ENCODE measurements around the gene ACTR1B. TPM values are rescaled to one million over a fixed set of nuclear protein-coding genes. Genes with fewer than 3 reads are reported as not detected.
"Not testable (repeated sequence)": the region's sequence is repeated elsewhere in the genome, so short reads cannot be mapped to it uniquely, and the experiment has no call there.

ACTR1B gene
- total RNA-seq, 1 donor from 2014 or later: 84.6 TPM

DNA sequence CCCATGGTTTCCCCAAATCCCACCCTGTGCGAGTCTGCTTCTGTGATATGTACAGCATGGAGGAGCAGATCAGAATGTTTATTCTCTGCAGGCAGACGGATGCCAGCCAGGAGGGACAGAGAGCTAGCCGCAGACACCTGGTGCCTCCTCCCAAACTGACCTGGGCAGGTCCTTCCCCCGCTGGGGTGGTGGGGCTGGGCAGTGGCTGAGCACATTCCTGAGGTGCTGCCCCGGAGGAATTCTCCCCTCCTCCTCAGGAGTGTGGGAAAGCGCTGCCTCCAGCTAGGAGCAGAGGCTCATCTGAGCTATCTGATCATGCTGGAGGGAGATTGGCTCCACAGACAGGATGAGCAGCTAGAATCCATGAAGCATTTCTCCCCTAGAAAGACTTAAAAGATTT is 27.3 kb upstream of the ACTR1B start:
- intact Hi-C loops (cut with micrococcal nuclease): no loop called here

DNA sequence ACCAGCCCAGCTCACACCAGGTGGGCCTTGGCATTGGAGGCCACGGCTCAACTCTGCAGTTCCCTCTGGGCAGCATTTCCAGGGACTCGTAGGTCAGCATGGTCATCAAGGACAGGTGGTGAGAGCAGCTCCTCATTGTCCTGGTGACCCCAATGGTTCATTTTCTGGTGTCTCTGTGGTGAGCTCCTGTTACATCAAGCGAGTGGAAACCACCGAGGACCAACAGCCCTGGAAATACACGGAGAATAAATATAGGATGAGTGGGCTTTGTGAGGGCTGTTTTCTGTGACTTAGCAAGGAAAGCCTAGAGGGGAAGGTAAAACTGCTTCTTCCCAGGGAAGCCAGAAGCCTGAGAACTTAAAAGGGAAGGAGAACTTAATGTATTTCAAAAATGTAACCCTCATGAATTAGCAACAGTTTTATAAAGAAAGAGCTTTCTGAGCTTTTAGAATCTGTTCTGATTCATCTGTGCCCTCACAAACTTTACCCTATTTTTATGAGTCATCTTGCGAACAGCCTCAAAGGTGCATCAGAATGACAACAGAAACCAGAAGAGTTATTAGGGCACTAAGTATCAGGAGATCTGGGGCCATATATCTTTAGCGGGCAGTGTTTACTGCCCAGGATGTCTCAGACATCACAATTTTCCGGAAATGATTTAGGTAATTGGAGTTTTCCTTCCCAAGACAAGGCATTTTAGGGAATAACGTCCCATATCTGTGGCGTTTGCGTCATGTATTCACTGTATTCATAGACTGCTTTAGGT is 24.4 kb upstream of the ACTR1B start:
- intact Hi-C loops (cut with micrococcal nuclease): no loop called here

DNA sequence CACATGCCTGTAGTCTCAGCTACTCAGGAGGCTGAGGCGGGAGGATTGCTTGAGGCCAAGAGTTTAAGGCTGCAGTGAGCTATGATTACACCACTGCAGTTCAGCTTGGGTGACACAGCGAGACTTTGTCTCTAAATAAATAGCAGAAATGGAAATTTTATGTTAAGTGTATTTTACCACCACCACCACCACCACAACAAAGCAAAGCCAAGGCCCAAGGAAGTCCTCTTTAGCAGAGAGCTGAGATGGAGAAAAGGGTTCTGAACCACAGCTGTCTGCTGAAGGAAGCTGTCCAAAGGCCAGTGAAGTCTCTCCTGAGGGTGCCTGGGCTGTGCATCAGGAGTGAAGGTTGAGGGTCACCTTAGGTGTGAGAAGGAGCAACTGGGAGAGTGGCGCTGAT is 23.4 kb upstream of the ACTR1B start:
- intact Hi-C loops (cut with micrococcal nuclease): not testable (repeated sequence)

DNA sequence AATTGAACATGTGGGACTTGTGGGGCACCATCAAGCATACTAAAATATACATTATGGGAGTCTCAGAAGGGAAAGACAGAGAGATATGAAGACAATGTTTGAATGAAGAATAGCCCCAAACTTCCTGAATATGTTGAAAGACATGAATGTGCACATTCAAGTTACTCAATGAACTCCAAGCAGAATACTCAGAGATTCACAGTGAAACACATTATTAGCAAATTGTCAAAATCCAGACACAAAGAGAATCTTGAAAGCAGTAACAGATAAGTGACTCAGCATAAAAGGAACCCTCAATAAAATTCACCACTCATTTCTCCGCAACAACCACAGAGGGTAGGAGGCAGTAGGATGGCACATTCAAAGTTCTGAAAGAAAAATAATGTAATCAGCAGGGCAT is 14.5 kb upstream of the ACTR1B start:
- intact Hi-C loops (cut with micrococcal nuclease): no loop called here

DNA sequence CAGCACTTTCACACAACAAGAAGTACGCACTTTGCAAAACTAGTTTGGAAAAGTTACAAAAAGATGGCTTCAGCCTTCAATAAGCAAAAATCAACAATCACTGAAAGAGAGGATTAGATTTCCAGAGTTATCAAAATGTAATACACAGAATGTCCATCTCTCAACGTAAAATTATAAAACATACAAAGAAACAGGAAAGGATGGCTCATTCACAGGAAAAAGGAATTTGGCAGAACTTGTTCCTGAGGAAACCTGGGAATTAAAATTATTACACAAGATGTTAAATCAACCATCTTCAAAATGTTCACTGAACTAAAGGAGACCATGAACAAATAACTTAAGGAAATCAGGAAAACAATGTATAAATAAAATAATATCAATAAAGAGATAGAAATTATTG is 13.6 kb upstream of the ACTR1B start:
- intact Hi-C loops (cut with micrococcal nuclease): no loop called here

DNA sequence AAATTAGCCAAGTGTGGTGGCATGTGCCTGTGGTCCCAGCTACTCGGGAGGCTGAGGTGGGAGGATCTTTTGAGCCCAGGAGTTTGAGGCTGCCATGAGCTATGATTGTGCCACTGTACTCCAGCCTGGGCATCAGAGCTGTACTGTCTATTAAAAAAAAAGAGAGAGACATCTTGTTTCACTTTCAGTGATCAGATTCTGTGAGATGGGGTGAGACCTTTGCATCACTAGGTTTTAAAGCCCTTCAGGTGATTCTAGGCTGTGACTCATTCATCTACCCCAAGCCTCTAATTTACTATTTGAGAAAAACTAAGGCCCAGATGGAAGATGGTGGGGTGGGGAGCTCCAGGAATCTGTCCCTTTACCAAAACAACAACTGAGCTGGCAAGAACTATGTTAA is 12.8 kb upstream of the ACTR1B start:
- intact Hi-C loops (cut with micrococcal nuclease): no loop called here

GRCh38 chr2:97675430-97676113 is 11.7 kb upstream of the ACTR1B start:
- intact Hi-C loops (cut with micrococcal nuclease): no loop called here

DNA sequence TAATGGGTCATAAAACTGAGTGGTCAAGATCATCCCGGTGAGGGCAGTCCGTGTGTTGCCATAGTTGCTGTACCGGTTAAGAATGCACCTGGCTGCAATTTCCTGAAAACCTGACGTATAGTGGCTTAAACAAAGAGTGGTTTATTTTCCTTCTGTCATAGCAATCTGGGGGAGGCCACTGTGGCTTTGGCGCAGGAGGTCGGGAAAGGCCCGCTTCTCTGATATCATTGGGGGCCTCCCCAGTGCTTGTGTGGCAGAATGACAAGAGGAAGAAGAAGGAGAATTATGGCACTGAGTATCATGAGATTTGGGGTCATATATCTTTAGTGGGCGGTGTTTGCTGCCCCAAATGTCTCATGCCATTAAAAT is 10.1 kb upstream of the ACTR1B start:
- intact Hi-C loops (cut with micrococcal nuclease): no loop called here

DNA sequence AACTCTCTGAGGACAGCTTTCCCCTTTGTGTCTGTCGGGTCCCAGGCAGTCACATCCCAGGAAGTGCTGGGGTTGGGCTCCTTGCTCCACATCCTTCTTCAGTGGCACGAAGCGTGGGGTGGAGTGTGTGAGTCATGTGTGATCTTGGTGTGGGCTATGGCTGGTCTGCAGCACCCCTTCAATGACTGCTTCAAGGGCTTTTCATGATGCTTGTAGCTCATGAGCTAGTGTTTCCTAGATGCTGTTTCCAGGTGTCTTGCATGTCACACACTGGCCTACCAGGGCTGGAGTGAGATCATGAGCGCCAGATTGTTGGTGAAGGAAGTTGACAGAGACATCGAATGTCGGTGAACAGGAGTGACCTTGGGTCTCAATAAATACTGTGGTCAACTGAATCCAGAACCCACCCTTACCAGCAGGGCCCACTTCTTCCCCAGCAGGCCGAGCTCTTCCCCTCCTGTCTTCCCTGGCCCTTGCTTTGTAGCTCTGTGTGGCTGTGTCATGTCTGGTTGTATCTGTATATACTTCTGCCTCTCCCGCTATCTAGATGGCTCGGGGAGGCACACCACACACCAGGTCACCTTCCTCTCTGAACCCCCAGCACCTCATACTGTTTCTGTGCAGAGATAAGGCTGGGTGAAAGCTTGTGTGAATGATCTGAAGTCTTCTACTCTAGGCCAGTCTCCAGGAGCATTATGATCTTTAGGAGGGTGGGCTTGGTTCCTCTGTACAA is 9.5 kb upstream of the ACTR1B start:
- intact Hi-C loops (cut with micrococcal nuclease): no loop called here

DNA sequence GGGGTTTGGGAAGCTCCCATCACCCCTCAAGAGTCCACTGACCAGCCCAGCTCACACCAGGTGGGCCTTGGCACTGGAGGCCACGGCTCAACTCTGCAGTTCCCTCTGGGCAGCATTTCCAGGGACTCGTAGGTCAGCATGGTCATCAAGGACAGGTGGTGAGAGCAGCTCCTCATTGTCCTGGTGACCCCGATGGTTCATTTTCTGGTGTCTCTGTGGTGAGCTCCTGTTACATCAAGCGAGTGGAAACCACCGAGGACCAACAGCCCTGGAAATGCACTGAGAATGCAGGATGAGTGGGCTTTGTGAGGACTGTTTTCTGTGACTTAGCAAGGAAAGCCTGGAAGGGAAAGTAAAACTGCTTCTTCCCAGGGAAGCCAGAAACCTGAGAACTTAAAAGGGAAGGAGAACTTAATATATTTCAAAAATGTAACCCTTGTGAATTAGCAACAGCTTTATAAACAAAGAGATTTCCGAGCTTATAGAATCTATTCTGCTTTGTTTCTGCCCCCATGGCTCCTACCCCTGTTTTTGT is 8.8 kb upstream of the ACTR1B start:
- intact Hi-C loops (cut with micrococcal nuclease): not testable (repeated sequence)

DNA sequence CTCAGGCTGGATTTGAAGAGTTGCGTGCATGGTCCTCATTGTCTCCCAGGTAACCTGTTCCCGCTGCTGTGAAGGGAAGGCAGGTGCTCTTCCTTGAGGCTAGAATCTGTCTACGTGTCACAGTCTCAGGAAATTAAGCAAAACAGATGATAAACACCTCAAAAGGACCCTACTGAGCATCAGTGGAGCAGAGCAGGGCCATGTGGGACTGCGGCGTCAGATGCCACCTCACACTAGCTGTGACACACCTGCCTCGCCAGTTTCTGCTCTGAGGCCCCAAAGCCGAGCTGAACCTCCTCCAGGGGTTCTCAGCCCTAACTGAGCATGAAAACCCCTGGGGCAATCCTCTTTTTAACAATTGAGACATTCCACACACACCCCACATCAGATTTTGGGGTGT is 7.7 kb upstream of the ACTR1B start:
- intact Hi-C loops (cut with micrococcal nuclease): no loop called here

GRCh38 chr2:97670471-97670870 is 6.6 kb upstream of the ACTR1B start:
- intact Hi-C loops (cut with micrococcal nuclease): no loop called here

GRCh38 chr2:97669448-97669847 is 5.6 kb upstream of the ACTR1B start, which contains the start of gene C2orf92:
C2orf92 (plus strand) TSS chr2:97669713; CDS start chr2:97669789, 76 bp downstream.
- intact Hi-C loops (cut with micrococcal nuclease): no loop called here

GRCh38 chr2:97664636-97664970 is 759 bp upstream of the ACTR1B start:
- intact Hi-C loops (cut with micrococcal nuclease): loop anchor here (1.0 to 5.0 kb wide), 11 partner anchors 19 to 1517 kb away; partner anchors contain the start of genes ARID5A, C2orf15, DUSP2 and LMAN2L

GRCh38 chr2:97663626-97663961 is 250 bp downstream of the ACTR1B start:
- intact Hi-C loops (cut with micrococcal nuclease): loop anchor here (5.0 kb wide), 5 partner anchors 334 to 1516 kb away; partner anchors contain the start of genes ARID5A, C2orf15, DUSP2 and TMEM131

- intact Hi-C loops (cut with micrococcal nuclease): loop anchor here (5.0 kb wide), 5 partner anchors 334 to 1516 kb away; partner anchors contain the start of genes ARID5A, C2orf15, DUSP2 and TMEM131
These were observed 784 bp downstream of the ACTR1B start for GRCh38 chr2:97662895-97663625.

DNA sequence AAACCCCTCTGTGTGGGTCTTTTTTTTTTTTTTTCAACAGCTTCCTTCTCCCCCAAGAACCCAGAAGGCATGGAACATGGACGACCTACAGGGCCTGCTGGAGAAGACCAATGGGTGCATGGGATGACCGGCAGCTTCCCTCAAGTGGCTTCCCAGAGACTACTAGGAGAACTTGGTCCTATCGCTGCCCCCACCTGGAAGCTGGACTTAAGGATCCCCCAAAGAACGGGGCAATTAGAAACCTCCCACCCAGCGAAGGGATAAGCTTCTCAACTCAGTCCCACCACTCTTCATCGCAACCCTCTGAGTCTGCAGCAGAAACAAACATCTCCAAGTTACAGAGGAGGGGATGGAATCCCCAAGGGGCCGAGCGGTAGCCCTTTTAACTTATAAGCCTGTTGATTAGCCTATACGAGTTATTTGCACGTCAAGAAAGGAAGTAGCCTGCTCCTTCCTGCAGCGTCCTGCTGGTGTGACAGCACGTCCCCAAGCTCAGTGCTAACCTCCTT is 1.4 kb downstream of the ACTR1B start:
- intact Hi-C loops (cut with micrococcal nuclease): loop anchor here (5.0 kb wide), 5 partner anchors 335 to 1515 kb away; partner anchors contain the start of genes ARID5A, C2orf15, DUSP2 and TMEM131

GRCh38 chr2:97661927-97662326 is 1.9 kb downstream of the ACTR1B start:
- intact Hi-C loops (cut with micrococcal nuclease): loop anchor here (5.0 kb wide), 5 partner anchors 335 to 1515 kb away; partner anchors contain the start of genes ARID5A, C2orf15, DUSP2 and TMEM131

DNA sequence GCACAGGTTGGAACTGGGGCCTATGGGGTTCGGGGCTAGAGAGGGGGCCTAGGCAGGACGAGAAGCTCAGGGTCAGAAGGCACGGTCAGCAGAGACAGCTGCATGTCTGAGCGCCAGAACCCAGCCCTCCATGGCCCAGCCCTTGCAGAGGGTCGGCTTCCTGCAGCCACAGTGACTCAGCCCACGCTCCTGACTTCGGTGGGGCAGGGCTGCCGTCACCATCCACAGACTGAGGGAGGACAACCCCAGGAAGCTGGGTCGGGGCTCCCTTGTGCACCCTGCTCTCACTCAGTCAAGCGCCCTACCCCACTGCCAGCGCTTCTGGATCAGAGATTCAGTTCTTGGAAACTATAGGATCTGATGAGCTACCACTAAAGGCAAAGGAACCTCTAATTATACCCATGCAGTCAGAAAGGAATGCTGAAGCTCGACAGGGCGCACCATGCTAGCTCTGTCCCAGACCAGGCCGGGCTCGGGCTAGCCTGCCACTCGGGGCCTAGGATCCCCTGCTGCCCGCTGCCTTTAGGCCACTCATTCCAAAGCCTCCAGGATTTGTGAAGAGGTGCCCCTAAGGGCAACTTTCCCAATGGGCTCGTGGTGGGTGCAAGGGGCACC is 3.0 kb downstream of the ACTR1B start:
- intact Hi-C loops (cut with micrococcal nuclease): loop anchor here (5.0 kb wide), 5 partner anchors 336 to 1514 kb away; partner anchors contain the start of genes ARID5A, C2orf15, DUSP2 and TMEM131

All from T-helper 1 cell treated with Interleukin-12 subunit alpha and Interleukin-12 subunit beta and Interleukin-4 antibody, amounts not matched to agents 30 ng/mL and 1 ng/mL, for 36 hours (primary cell).